CD14-positive monocyte (primary cell): ENCODE results near the gene PHC2. TPM values are rescaled to one million over a fixed set of nuclear protein-coding genes. Genes with fewer than 3 reads are reported as not detected.
A peak's percentile ranks its signal among the peaks of the same experiment; 100 is the strongest.

ENCODE experiments used
- DNase-seq, 3 donors: peaks; one replicate each; pipeline ENCODE4 v3.0.0-alpha.2; 2011 to 2022
- H2AFZ ChIP-seq: 2 replicates; pipeline ENCODE4 v1.6.0; 2012; ENCODE audit warnings: mild to moderate bottlenecking, low read depth, low read length, inconsistent platforms; ENCODE audit not compliant: insufficient read depth, poor library complexity, severe bottlenecking
- H3K27ac ChIP-seq, 2 donors: 1 replicate in 1 of 2; 2 replicates in 1 of 2; pipeline ENCODE4 v1.5.1; 2012 to 2013; ENCODE audit warnings: low read length in 2 of 2, control low read depth in 1 of 2, inconsistent platforms in 1 of 2, low read depth in 1 of 2, mild to moderate bottlenecking in 1 of 2
- H3K27me3 ChIP-seq, 2 donors: one replicate each; pipeline versions ENCODE4 v1.6.0 to v1.6.1; 2011 to 2013; ENCODE audit warnings: low read length in 2 of 2; ENCODE audit not compliant: control insufficient read depth in 2 of 2, insufficient read depth in 2 of 2
- H3K36me3 ChIP-seq, 2 donors: replicated peaks in 1 of 2; 1 replicate in 1 of 2; 2 replicates in 1 of 2; pipeline versions ENCODE4 v1.5.1 to v1.6.1; 2012 to 2013; ENCODE audit warnings: low read length in 2 of 2, control low read depth in 1 of 2, inconsistent platforms in 1 of 2, mild to moderate bottlenecking in 1 of 2; ENCODE audit not compliant: insufficient read depth in 2 of 2, control insufficient read depth in 1 of 2
- H3K4me1 ChIP-seq, 2 donors: 1 replicate in 1 of 2; 2 replicates in 1 of 2; pipeline versions ENCODE4 v1.5.1 to v1.6.1; 2012 to 2013; ENCODE audit warnings: low read length in 2 of 2, control low read depth in 1 of 2, inconsistent platforms in 1 of 2, mild to moderate bottlenecking in 1 of 2, moderate library complexity in 1 of 2; ENCODE audit not compliant: insufficient read depth in 2 of 2, control insufficient read depth in 1 of 2
- H3K4me2 ChIP-seq: replicated peaks from 2 replicates; pipeline ENCODE3; 2012; ENCODE audit warnings: low read length, moderate library complexity, mild to moderate bottlenecking; ENCODE audit not compliant: poor library complexity, severe bottlenecking; ENCODE audit errors: extremely low read depth
- H3K4me3 ChIP-seq, 3 experiments: fragments of 200-600 bp in 1 of 3; sonication (generic) in 1 of 3; replicated peaks in 1 of 3; 1 replicate in 2 of 3; 2 replicates in 1 of 3; pipeline ENCODE4 v1.5.1; 2011 to 2013; ENCODE audit warnings: low read length in 3 of 3, mild to moderate bottlenecking in 3 of 3, control low read depth in 2 of 3, low read depth in 2 of 3, inconsistent platforms in 1 of 3, moderate library complexity in 1 of 3
- H3K79me2 ChIP-seq: 2 replicates; pipeline ENCODE4 v1.6.0; 2012; ENCODE audit warnings: mild to moderate bottlenecking, control low read depth, inconsistent platforms, low read length, moderate library complexity; ENCODE audit not compliant: insufficient read depth
- H3K9ac ChIP-seq: 2 replicates; pipeline ENCODE4 v1.6.0; 2017; ENCODE audit warnings: low read length, mild to moderate bottlenecking; ENCODE audit not compliant: insufficient read depth, poor library complexity, severe bottlenecking
- H3K9me3 ChIP-seq, 2 donors: replicated peaks in 1 of 2; 1 replicate in 1 of 2; 2 replicates in 1 of 2; pipeline versions ENCODE4 v1.5.1 to v1.6.1; 2012 to 2013; ENCODE audit warnings: low read length in 2 of 2, control low read depth in 1 of 2; ENCODE audit not compliant: control insufficient read depth in 1 of 2, insufficient read depth in 1 of 2
- H4K20me1 ChIP-seq: 2 replicates; pipeline ENCODE4 v1.6.0; 2012; ENCODE audit warnings: mild to moderate bottlenecking, low read length, control low read depth, moderate library complexity; ENCODE audit not compliant: insufficient read depth
- H3K27ac Mint-ChIP-seq, 7 donors: one replicate each; pipeline ENCODE4 v1.8.0; 2020; ENCODE audit warnings: mild to moderate bottlenecking in 7 of 7, mixed read lengths in 7 of 7, moderate library complexity in 6 of 7, inconsistent platforms in 2 of 7
- H3K27me3 Mint-ChIP-seq, 3 donors: one replicate each; pipeline ENCODE4 v1.8.0; 2021 to 2022; ENCODE audit warnings: low read depth in 3 of 3, mild to moderate bottlenecking in 3 of 3, mixed read lengths in 3 of 3, moderate library complexity in 3 of 3, inconsistent platforms in 1 of 3
- H3K36me3 Mint-ChIP-seq, 2 donors: one replicate each; pipeline ENCODE4 v1.8.0; 2020; ENCODE audit warnings: mixed read lengths in 2 of 2, inconsistent platforms in 1 of 2, mild to moderate bottlenecking in 1 of 2
- H3K4me1 Mint-ChIP-seq: one replicate; pipeline ENCODE4 v1.8.0; 2020; ENCODE audit warnings: mild to moderate bottlenecking, mixed read lengths
- H3K4me3 Mint-ChIP-seq, 2 donors: one replicate each; pipeline ENCODE4 v1.8.0; 2020; ENCODE audit warnings: mild to moderate bottlenecking in 2 of 2, mixed read lengths in 2 of 2, moderate library complexity in 1 of 2
- H3K9me3 Mint-ChIP-seq, 7 donors: one replicate each; pipeline ENCODE4 v1.8.0; 2020 to 2022; ENCODE audit warnings: mixed read lengths in 7 of 7, mild to moderate bottlenecking in 6 of 7, moderate library complexity in 6 of 7, inconsistent platforms in 2 of 7
- CTCF ChIP-seq: fragments of 200-600 bp; IDR thresholded peaks from one replicate; pipeline ENCODE4 v1.8.0; 2022; ENCODE audit warnings: antibody characterized with exemption, mild to moderate bottlenecking
- WGBS: methylation state at CpG from one replicate; pipeline ENCODE4 v1.1.5; 2013; ENCODE audit warnings: missing lambda C conversion rate; ENCODE audit not compliant: insufficient coverage; 5-methylcytosine and 5-hydroxymethylcytosine counted together
- intact Hi-C, 2 donors: fragments of 100-400 bp; cut with micrococcal nuclease; formaldehyde crosslinking; loops; one replicate each; pipeline versions ENCODE4 v1.15.0 to v1.15.1; 2023
- polyA plus RNA-seq, 3 donors: library from polyadenylated mRNA; depleted of rRNA in 1 of 3; unstranded in 2 of 3; stranded (reverse) in 1 of 3; fragments of 300-500 nt in 2 of 3; fragments of >200 nt in 1 of 3; fragmentation: Illumina TruSeq in 2 of 3; gene quantifications; 1 replicate in 2 of 3; 2 replicates in 1 of 3; pipeline ENCODE4 v1.2.3, GENCODE V29; 2012 to 2021

Gene PHC2
- polyA plus RNA-seq, 3 donors = 18.9 to 85.3 (median 53.1) TPM

GRCh38 chr1:33332357-33332789, 98.5 kb downstream of the PHC2 start:
- H3K9me3 ChIP-seq = no peaks in the 10 kb centered on the region
- H3K27me3 ChIP-seq = no peaks in the 10 kb centered on the region
- peak overlapping the region in 4 of 7 donors; percentile 31 to 73 (median 57) for H3K27ac Mint-ChIP-seq
- H3K4me3 Mint-ChIP-seq = no peak overlapping the region
- peaks cover 0 to 1% (median 0%) of the 10 kb centered on the region in 3 donors for H3K27me3 Mint-ChIP-seq
- H3K36me3 ChIP-seq = peaks cover 53 to 61% of the 10 kb centered on the region in 2 donors
- peaks cover 69 to 83% of the 10 kb centered on the region in 2 donors for H3K4me1 ChIP-seq
- peaks cover 92% of the 10 kb centered on the region for H4K20me1 ChIP-seq
- no peak for DNase-seq
- intact Hi-C loops = no loop called here
- no peak overlapping the region for H3K4me2 ChIP-seq
- H3K9ac ChIP-seq = no peak overlapping the region
- H2AFZ ChIP-seq = no peak overlapping the region
- peak overlapping the region in 1 of 2 donors; percentile 79 for H3K27ac ChIP-seq
- no peaks in the 10 kb centered on the region for H3K9me3 Mint-ChIP-seq
- no peak overlapping the region for H3K4me3 ChIP-seq
- H3K79me2 ChIP-seq = peaks cover 64% of the 10 kb centered on the region
- no peak for TF ChIP-seq CTCF
- peaks cover 80% of the 10 kb centered on the region for H3K4me1 Mint-ChIP-seq
- WGBS = 94% methylated on average over 10 of the region's 10 CpGs
- peaks cover 69 to 74% of the 10 kb centered on the region in 2 donors for H3K36me3 Mint-ChIP-seq

GRCh38 chr1:33331444-33332356, 99.2 kb downstream of the PHC2 start:
- peaks cover 0 to 1% (median 0%) of the 10 kb centered on the region in 3 donors for H3K27me3 Mint-ChIP-seq
- TF ChIP-seq CTCF = no peak
- H3K27ac Mint-ChIP-seq = peak overlapping the region in 6 of 7 donors; percentile 31 to 73 (median 48)
- peaks cover 53 to 61% of the 10 kb centered on the region in 2 donors for H3K36me3 ChIP-seq
- no peak overlapping the region for H2AFZ ChIP-seq
- H4K20me1 ChIP-seq = peaks cover 86% of the 10 kb centered on the region
- peaks cover 66 to 74% of the 10 kb centered on the region in 2 donors for H3K36me3 Mint-ChIP-seq
- H3K4me2 ChIP-seq = no peak overlapping the region
- intact Hi-C loops = no loop called here
- H3K4me3 ChIP-seq = no peak overlapping the region
- peaks cover 57% of the 10 kb centered on the region for H3K79me2 ChIP-seq
- H3K27me3 ChIP-seq = no peaks in the 10 kb centered on the region
- no peaks in the 10 kb centered on the region for H3K9me3 Mint-ChIP-seq
- no peak for DNase-seq
- H3K9me3 ChIP-seq = no peaks in the 10 kb centered on the region
- no peak overlapping the region for H3K9ac ChIP-seq
- peak overlapping the region in 1 of 2 donors; percentile 79 for H3K27ac ChIP-seq
- peaks cover 81% of the 10 kb centered on the region for H3K4me1 Mint-ChIP-seq
- WGBS = 61% methylated on average over 8 of the region's 10 CpGs
- no peak overlapping the region for H3K4me3 Mint-ChIP-seq
- H3K4me1 ChIP-seq = peaks cover 70 to 83% of the 10 kb centered on the region in 2 donors
